ENCODE results near the gene S100A6.

Gene S100A6

DNA sequence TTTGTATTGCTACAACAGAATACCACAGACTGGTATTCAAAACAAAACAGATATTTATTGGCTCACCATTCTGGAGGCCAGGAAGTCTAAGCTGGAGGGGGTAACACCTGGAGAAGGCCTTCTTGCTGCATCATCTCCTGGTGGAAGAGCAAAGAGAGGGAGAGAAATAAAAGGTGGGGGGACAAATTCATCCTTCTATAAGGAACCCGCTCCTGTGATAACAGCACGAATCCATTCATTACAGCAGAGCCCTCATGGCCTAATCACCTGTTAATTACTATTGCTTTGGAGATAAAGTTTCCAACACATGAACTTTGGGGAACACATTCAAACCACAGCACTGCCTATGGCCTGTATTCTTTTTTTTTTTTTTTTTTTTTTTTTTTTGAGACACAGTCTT lies 24.4 kb upstream of the S100A6 start:
- POLR2A ChIA-PET: no interaction called here
- TF ChIP-seq, protein P1, sequence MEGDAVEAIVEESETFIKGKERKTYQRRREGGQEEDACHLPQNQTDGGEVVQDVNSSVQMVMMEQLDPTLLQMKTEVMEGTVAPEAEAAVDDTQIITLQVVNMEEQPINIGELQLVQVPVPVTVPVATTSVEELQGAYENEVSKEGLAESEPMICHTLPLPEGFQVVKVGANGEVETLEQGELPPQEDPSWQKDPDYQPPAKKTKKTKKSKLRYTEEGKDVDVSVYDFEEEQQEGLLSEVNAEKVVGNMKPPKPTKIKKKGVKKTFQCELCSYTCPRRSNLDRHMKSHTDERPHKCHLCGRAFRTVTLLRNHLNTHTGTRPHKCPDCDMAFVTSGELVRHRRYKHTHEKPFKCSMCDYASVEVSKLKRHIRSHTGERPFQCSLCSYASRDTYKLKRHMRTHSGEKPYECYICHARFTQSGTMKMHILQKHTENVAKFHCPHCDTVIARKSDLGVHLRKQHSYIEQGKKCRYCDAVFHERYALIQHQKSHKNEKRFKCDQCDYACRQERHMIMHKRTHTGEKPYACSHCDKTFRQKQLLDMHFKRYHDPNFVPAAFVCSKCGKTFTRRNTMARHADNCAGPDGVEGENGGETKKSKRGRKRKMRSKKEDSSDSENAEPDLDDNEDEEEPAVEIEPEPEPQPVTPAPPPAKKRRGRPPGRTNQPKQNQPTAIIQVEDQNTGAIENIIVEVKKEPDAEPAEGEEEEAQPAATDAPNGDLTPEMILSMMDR (IDR thresholded peaks at IDR 0.05; ENCODE audit: insufficient read depth, low read length, missing control alignments): no peak
- CTCF ChIA-PET: interaction anchor here (1.4 to 8.3 kb wide), 5 partner anchors 8 to 67 kb away, joined by 3 to 97 read pairs (median 25); partner anchors contain the start of genes S100A13, S100A3 and S100A6
- no peak overlapping the region for H3K4me3 ChIP-seq (ENCODE audit: low read depth, low read length)
- no peak for DNase-seq (ENCODE audit: low read depth, low spot score)

GRCh38 chr1:153557877-153558276 lies 22.1 kb upstream of the S100A6 start:
- TF ChIP-seq, protein P1 (IDR thresholded peaks at IDR 0.05; ENCODE audit: insufficient read depth, low read length, missing control alignments): no peak
- CTCF ChIA-PET: interaction anchor here (1.1 to 2.4 kb wide), 4 partner anchors 15 to 47 kb away, joined by 3 to 9 read pairs (median 3); no protein-coding TSS in a partner anchor
- no peak overlapping the region for H3K4me3 ChIP-seq (ENCODE audit: low read depth, low read length)
- POLR2A ChIA-PET: interaction anchor here (1.5 kb wide), 1 partner anchor 26 kb away, joined by 3 read pairs; no protein-coding TSS in a partner anchor
- no peak for DNase-seq (ENCODE audit: low read depth, low spot score)

- ChIA-PET CTCF (interaction anchor here (1.0 to 2.4 kb wide), 3 partner anchors 11 to 23 kb away, joined by 3 to 9 read pairs (median 4); partner anchors contain the start of gene S100A4), POLR2A (interaction anchor here (1.5 kb wide), 1 partner anchor 24 kb away, joined by 3 read pairs; no protein-coding TSS in a partner anchor)
These were observed 20.6 kb upstream of the S100A6 start for GRCh38 chr1:153556348-153556747.

GRCh38 chr1:153553830-153554541 lies 18.2 kb upstream of the S100A6 start:
- no peak for DNase-seq (ENCODE audit: low read depth, low spot score)
- POLR2A ChIA-PET: interaction anchor here (0.8 to 1.4 kb wide), 4 partner anchors 12 to 73 kb away, joined by 3 to 4 read pairs (median 3); partner anchors contain the start of genes S100A13 and S100A6
- TF ChIP-seq, protein P1 (IDR thresholded peaks at IDR 0.05; ENCODE audit: insufficient read depth, low read length, missing control alignments): no peak
- no peak overlapping the region for H3K4me3 ChIP-seq (ENCODE audit: low read depth, low read length)
- CTCF ChIA-PET: interaction anchor here (0.6 to 9.1 kb wide), 5 partner anchors 10 to 25 kb away, joined by 3 to 92 read pairs (median 26); partner anchors contain the start of genes S100A2 and S100A6

More at GRCh38 chr1:153556348-153556747, 20.6 kb upstream of the S100A6 start:
- TF ChIP-seq, protein P1 (IDR thresholded peaks at IDR 0.05; ENCODE audit: insufficient read depth, low read length, missing control alignments): no peak
- no peak overlapping the region for H3K4me3 ChIP-seq (ENCODE audit: low read depth, low read length)
- no peak for DNase-seq (ENCODE audit: low read depth, low spot score)

DNA sequence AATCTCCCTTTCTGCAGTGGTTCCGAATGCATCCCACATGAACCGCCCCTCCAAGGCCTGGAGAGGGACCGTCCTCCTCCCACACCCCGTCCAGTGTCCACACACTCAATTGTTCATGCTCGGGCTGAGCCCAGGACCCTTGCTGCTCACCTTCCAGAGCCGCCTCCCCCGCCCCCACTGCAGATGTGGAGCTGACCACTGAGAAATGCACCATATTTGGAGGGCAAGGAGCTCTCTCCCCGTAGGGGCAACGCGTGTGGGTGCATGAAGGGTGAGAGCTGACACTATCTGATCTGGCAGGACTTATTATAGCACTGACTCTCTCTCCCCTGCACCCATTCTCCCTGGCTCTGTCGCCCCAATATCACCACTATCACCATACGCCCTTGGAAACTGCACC lies 17.3 kb upstream of the S100A6 start:
- TF ChIP-seq, protein P1 (IDR thresholded peaks at IDR 0.05; ENCODE audit: insufficient read depth, low read length, missing control alignments): no peak

DNA sequence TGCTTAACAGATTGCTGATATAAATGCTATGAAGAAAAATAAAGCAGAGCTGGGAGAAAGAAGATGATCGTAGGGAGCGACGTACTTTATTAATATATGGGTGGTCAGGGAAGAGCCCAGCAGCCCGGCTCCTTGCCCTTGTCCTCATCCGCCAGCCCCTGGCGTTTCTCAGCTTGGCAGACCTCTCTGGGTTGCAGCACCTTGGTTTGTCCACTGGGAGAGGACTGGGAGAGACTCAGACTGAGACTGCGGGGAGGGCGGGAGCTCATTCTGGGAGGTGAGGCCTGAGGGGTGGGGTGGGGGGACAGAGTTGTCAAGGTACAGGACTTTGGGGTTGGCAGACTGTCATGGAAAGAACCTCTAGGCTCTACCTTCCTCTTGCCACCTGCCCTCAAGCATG lies 16.5 kb upstream of the S100A6 start:
- ChIA-PET CTCF (interaction anchor here (1.6 to 9.1 kb wide), 7 partner anchors 11 to 42 kb away, joined by 4 to 92 read pairs (median 17); partner anchors contain the start of genes S100A2, S100A5 and S100A6), POLR2A (no interaction called here)
- H3K4me3 ChIP-seq (ENCODE audit: low read depth, low read length): no peak overlapping the region
- no peak for DNase-seq (ENCODE audit: low read depth, low spot score)
- TF ChIP-seq, protein P1 (IDR thresholded peaks at IDR 0.05; ENCODE audit: insufficient read depth, low read length, missing control alignments): no peak

More for the DNA sequence above, 17.3 kb upstream of the S100A6 start:
- CTCF ChIA-PET: interaction anchor here (1.8 to 9.1 kb wide), 5 partner anchors 11 to 21 kb away, joined by 7 to 92 read pairs (median 26); partner anchors contain the start of genes S100A2, S100A5 and S100A6
- POLR2A ChIA-PET: interaction anchor here (0.6 kb wide), 1 partner anchor 13 kb away, joined by 3 read pairs; no protein-coding TSS in a partner anchor
- H3K4me3 ChIP-seq (ENCODE audit: low read depth, low read length): no peak overlapping the region
- DNase-seq (ENCODE audit: low read depth, low spot score): no peak

Data from AG04449 (cell line).